ENCODE measurements around the gene ADAM21. TPM values are rescaled to one million over a fixed set of nuclear protein-coding genes. Genes with fewer than 3 reads are reported as not detected.
A peak's percentile ranks its signal among the peaks of the same experiment; 100 is the strongest.

Gene ADAM21
- total RNA-seq, 1 experiment from 2014 or later = not detected

DNA sequence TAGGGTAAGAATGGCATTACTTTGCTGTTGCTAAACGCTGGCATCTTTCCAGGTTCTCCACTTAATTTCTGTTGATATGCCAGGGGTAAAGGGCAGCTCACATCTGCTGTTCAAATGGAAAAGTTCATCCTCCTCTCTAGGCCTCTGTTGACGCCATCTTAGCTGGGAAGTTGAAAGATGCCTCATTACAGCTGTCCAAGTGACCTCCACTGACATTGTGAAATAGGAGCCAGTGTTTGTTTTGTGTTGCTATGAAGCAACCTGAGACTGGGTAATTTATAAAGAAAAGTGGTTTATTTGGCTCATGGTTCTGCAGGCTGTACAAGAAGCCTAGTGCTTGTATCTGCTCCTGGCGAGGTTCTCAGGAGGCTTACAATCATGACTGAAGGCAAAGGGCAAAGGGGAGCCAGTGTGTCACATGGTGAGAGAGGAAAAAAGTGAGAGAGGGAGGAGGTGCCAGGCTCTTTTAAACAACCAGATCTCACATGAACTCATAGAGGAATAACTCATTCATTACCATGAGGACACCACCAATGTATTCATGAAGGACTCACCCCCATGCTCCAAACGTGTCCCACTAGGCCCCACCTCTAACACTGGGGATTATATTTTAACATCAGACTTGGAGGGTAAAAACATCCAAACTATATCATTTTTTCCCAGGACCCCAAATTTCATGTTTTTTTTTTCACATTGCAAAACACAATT lies 3.2 kb upstream of the ADAM21 start:
- H3K4me1 Mint-ChIP-seq = peaks cover 8% of the 10 kb centered on the region
- H3K27me3 Mint-ChIP-seq (ENCODE audit: low read depth) = no peaks in the 10 kb centered on the region
- TF ChIP-seq GABPB1 (CRISPR knock-in tag; IDR thresholded peaks at IDR 0.05) = peak; percentile 79; the same call in 1 of the 2 replicates
- no peak for TF ChIP-seq FOXK1 (CRISPR knock-in tag; IDR thresholded peaks at IDR 0.05)
- ChIA-PET POLR2A (no interaction called here), CTCF (no interaction called here)
- no peak for ATAC-seq
- no peak overlapping the region for H3K4me3 Mint-ChIP-seq
- peaks cover 51% of the 10 kb centered on the region for H3K36me3 Mint-ChIP-seq
- H3K9me3 Mint-ChIP-seq = peaks cover 52% of the 10 kb centered on the region
- H3K27ac Mint-ChIP-seq = no peak overlapping the region
- no peak for DNase-seq (ENCODE audit: low spot score)

DNA sequence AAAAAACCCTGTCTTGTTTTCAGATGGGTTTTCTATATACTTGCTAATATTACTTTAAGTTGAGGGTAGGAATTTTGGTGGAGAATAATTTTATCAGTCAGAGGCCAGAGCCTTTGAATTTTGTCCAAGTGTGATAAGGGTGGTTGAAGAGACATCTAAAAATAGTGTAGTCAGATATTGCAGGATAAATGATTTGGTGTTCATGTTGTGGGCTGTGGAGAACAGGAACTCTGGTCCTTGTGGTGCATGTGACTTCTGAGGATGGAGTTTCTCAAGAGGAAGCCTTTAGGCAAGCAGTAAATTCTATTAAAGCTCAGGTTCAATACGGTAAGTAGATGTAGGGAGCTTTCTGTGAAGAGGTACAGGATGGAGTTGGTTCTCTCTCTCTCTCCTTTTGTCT lies 2.8 kb downstream of the ADAM21 start:
- H3K27me3 Mint-ChIP-seq (ENCODE audit: low read depth) = no peaks in the 10 kb centered on the region
- peaks cover 3% of the 10 kb centered on the region for H3K4me1 Mint-ChIP-seq
- H3K9me3 Mint-ChIP-seq = no peaks in the 10 kb centered on the region
- H3K36me3 Mint-ChIP-seq = no peaks in the 10 kb centered on the region
- no peak for DNase-seq (ENCODE audit: low spot score)
- ChIA-PET POLR2A (no interaction called here), CTCF (no interaction called here)
- no peak overlapping the region for H3K4me3 Mint-ChIP-seq
- ATAC-seq = no peak
- H3K27ac Mint-ChIP-seq = no peak overlapping the region
- TF ChIP-seq, protein P1, sequence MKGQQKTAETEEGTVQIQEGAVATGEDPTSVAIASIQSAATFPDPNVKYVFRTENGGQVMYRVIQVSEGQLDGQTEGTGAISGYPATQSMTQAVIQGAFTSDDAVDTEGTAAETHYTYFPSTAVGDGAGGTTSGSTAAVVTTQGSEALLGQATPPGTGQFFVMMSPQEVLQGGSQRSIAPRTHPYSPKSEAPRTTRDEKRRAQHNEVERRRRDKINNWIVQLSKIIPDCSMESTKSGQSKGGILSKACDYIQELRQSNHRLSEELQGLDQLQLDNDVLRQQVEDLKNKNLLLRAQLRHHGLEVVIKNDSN (CRISPR knock-in tag; IDR thresholded peaks at IDR 0.05) = no peak
- TF ChIP-seq NR2C2 (CRISPR knock-in tag; IDR thresholded peaks at IDR 0.05) (no peak), RELA (CRISPR knock-in tag; IDR thresholded peaks at IDR 0.05; ENCODE audit: borderline replicate concordance) (no peak), SMAD4 (CRISPR knock-in tag; IDR thresholded peaks at IDR 0.05) (no peak), FOXK1 (CRISPR knock-in tag; IDR thresholded peaks at IDR 0.05) (no peak), TP53 (CRISPR knock-in tag; IDR thresholded peaks at IDR 0.05) (no peak)
- TF ChIP-seq, protein P2, sequence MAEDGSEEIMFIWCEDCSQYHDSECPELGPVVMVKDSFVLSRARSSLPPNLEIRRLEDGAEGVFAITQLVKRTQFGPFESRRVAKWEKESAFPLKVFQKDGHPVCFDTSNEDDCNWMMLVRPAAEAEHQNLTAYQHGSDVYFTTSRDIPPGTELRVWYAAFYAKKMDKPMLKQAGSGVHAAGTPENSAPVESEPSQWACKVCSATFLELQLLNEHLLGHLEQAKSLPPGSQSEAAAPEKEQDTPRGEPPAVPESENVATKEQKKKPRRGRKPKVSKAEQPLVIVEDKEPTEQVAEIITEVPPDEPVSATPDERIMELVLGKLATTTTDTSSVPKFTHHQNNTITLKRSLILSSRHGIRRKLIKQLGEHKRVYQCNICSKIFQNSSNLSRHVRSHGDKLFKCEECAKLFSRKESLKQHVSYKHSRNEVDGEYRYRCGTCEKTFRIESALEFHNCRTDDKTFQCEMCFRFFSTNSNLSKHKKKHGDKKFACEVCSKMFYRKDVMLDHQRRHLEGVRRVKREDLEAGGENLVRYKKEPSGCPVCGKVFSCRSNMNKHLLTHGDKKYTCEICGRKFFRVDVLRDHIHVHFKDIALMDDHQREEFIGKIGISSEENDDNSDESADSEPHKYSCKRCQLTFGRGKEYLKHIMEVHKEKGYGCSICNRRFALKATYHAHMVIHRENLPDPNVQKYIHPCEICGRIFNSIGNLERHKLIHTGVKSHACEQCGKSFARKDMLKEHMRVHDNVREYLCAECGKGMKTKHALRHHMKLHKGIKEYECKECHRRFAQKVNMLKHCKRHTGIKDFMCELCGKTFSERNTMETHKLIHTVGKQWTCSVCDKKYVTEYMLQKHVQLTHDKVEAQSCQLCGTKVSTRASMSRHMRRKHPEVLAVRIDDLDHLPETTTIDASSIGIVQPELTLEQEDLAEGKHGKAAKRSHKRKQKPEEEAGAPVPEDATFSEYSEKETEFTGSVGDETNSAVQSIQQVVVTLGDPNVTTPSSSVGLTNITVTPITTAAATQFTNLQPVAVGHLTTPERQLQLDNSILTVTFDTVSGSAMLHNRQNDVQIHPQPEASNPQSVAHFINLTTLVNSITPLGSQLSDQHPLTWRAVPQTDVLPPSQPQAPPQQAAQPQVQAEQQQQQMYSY (CRISPR knock-in tag; IDR thresholded peaks at IDR 0.05) = no peak
- TF ChIP-seq, protein P3, sequence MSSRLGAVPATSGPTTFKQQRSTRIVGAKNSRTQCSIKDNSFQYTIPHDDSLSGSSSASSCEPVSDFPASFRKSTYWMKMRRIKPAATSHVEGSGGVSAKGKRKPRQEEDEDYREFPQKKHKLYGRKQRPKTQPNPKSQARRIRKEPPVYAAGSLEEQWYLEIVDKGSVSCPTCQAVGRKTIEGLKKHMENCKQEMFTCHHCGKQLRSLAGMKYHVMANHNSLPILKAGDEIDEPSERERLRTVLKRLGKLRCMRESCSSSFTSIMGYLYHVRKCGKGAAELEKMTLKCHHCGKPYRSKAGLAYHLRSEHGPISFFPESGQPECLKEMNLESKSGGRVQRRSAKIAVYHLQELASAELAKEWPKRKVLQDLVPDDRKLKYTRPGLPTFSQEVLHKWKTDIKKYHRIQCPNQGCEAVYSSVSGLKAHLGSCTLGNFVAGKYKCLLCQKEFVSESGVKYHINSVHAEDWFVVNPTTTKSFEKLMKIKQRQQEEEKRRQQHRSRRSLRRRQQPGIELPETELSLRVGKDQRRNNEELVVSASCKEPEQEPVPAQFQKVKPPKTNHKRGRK (CRISPR knock-in tag; IDR thresholded peaks at IDR 0.05; ENCODE audit: borderline replicate concordance) = no peak
- TF ChIP-seq, protein P4, sequence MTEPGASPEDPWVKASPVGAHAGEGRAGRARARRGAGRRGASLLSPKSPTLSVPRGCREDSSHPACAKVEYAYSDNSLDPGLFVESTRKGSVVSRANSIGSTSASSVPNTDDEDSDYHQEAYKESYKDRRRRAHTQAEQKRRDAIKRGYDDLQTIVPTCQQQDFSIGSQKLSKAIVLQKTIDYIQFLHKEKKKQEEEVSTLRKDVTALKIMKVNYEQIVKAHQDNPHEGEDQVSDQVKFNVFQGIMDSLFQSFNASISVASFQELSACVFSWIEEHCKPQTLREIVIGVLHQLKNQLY (CRISPR knock-in tag; IDR thresholded peaks at IDR 0.05) = no peak
- TF ChIP-seq, protein P5, sequence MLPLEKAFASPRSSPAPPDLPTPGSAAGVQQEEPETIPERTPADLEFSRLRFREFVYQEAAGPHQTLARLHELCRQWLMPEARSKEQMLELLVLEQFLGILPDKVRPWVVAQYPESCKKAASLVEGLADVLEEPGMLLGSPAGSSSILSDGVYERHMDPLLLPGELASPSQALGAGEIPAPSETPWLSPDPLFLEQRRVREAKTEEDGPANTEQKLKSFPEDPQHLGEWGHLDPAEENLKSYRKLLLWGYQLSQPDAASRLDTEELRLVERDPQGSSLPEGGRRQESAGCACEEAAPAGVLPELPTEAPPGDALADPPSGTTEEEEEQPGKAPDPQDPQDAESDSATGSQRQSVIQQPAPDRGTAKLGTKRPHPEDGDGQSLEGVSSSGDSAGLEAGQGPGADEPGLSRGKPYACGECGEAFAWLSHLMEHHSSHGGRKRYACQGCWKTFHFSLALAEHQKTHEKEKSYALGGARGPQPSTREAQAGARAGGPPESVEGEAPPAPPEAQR (CRISPR knock-in tag; IDR thresholded peaks at IDR 0.05) = no peak
- TF ChIP-seq, protein P6, sequence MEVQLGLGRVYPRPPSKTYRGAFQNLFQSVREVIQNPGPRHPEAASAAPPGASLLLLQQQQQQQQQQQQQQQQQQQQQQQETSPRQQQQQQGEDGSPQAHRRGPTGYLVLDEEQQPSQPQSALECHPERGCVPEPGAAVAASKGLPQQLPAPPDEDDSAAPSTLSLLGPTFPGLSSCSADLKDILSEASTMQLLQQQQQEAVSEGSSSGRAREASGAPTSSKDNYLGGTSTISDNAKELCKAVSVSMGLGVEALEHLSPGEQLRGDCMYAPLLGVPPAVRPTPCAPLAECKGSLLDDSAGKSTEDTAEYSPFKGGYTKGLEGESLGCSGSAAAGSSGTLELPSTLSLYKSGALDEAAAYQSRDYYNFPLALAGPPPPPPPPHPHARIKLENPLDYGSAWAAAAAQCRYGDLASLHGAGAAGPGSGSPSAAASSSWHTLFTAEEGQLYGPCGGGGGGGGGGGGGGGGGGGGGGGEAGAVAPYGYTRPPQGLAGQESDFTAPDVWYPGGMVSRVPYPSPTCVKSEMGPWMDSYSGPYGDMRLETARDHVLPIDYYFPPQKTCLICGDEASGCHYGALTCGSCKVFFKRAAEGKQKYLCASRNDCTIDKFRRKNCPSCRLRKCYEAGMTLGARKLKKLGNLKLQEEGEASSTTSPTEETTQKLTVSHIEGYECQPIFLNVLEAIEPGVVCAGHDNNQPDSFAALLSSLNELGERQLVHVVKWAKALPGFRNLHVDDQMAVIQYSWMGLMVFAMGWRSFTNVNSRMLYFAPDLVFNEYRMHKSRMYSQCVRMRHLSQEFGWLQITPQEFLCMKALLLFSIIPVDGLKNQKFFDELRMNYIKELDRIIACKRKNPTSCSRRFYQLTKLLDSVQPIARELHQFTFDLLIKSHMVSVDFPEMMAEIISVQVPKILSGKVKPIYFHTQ (CRISPR knock-in tag; IDR thresholded peaks at IDR 0.05) = no peak

Measured in WTC11 (cell line).